Gastroesophageal sphincter (tissue), 3 donors: ENCODE data around the gene LIX1L.

ENCODE experiments used
- CTCF ChIP-seq, 4 experiments: fragments of 200-600 bp in 2 of 4; fragments of 450-650 bp in 2 of 4; sonication (generic) in 1 of 4; IDR thresholded peaks; one replicate each; pipeline ENCODE4 v1.5.1; 2017 to 2019; ENCODE audit warnings: antibody characterized with exemption in 4 of 4, mild to moderate bottlenecking in 2 of 4, moderate library complexity in 2 of 4
- POLR2A ChIP-seq, 2 donors: fragments of 450-650 bp; IDR thresholded peaks; one replicate each; pipeline ENCODE4 v1.6.1; 2017; ENCODE audit warnings: antibody characterized with exemption in 2 of 2, mild to moderate bottlenecking in 2 of 2, moderate library complexity in 1 of 2

DNA sequence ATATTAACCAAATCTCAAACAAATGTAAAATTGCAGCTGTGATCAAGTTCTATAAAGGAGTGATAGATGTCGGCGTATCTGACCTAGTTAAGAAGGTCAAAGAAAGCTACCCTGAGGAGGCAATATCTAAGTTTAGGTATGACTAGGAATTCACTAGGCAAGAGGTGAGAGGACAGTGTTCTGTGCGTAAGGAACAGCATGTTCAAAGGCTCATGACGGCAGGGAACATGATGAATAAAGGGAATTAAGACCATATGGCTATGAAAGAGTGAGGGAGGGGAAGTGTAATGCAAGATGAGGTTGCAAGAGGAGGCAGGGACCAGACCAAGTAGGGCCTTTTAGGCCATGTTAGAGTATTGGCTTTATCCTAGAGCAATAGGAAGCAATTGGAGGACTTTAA is 8.6 kb downstream of the LIX1L start:
- no peak for TF ChIP-seq CTCF (IDR thresholded peaks at IDR 0.05)
- no peak for TF ChIP-seq POLR2A (IDR thresholded peaks at IDR 0.05)
